A549 treated with AZD9567 at 1 μM for 4 hours (cell line): ENCODE results near the gene ZNF766. TPM values are rescaled to one million over a fixed set of nuclear protein-coding genes. Genes with fewer than 3 reads are reported as not detected.

Source experiments
- total RNA-seq: library from RNA; stranded (reverse); fragments of 200-300 nt; extraction: Qiagen RNA extraction; gene quantifications from 5 replicates; pipeline ENCODE4 v1.2.3, GENCODE V29; 2022; ENCODE audit not compliant: insufficient read depth

The ZNF766 gene
- total RNA-seq = 6.9 to 9.6 TPM (median 8.5 TPM) in 5 replicates

DNA sequence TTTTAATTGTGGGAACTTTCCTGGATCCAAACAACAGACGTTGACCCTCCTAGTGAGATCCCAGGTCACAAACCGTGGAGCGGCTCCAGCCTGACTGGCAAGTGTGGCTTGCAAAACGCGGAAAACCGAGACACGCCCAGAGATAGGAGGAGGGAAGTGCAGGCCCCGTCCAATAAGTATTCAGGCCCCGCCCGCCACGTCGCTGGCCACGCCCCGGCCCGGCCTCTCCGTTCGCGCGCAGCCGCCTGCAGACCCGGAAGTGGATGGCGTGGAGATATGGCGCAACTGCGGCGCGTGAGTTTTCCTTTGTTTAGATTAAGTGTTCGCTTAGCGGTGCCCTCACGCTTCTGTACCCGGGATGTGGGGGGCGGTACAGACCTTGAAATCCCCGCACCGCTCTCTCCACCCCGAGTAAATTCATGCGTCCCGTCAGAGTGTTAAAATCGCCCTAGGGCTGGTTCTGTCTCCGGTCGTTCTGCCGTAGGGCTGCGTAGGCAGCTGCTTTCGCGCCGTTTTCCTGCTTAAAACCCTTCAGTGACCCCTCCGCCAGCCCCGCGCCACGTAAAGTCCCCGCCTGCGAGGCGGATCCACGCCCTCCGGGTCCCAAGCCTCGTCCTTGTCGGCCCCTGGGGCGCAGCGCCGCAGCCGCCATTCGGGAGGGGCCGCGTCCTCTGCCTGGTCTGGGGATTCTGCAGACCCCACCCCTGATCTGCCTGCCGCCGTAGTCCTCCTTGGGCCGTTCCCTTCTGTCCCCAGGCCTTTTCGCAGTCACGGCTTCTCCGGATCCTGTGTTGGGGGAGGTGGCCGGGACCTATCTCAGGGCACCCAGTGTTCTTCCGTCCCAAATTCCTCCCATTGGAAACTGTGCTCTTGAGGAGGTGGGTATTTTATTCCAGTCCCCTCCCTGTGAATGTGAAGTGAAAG is at the start of gene ZNF766:
TSS of gene ZNF766 (plus strand) at position 250 of the 924 bp plus-strand sequence. CDS start at position 277, 27 bp downstream.

GRCh38 chr19:52296773-52297600 is 27.6 kb downstream of the ZNF766 start, which contains the start of gene ZNF480:
ZNF480 (plus strand) TSS chr19:52297169; CDS start chr19:52300413, 3,244 bp downstream.

DNA sequence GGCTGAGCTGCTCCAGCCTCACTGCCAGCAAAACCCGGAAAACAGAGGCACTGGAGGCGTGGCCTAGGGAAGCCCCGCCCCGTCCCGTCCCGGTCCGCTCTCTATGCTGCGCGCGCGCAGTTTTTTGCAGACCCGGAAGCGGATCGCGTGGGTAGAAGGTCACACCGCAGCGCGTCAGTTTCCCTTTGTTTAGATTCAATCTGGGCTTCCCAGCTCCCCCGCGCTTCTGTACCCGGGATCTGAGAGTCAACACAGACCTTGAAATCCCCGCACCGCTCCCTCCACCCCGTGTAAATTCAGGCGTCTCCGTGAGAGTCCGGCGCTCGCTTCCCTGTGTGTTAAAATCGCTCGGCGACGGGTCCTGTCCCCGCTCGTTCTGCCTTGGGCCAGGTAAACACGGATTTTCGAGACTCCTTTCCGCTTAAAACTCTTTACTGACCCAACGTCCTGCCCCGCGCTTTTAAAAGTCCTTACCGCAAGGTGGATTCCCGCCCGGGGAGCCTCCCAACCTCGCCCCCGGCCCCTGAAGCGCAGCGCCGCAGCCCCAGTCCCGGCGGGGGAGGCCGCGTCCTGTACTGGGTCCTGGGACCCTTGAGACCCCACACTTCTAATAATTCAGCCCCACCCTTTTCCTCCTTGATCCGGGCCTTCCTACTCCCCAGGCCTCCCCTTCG is 66.9 kb downstream of the ZNF766 start, which contains the start of gene ZNF610:
TSS of gene ZNF610 (plus strand) at position 127 of the 674 bp plus-strand sequence. CDS start 12,930 bp downstream, outside the sequence.

Other genes starting within 250 kb of the ZNF766 start
- gene ZNF614, start 241.2 kb upstream of the ZNF766 start, total RNA-seq = 2.9 to 4.3 TPM (median 3.4 TPM) in 5 replicates
- gene ZNF432, start 220.7 kb upstream of the ZNF766 start, total RNA-seq = 1.4 to 1.9 TPM (median 1.7 TPM) in 4 of 5 replicates, not detected in the other
- 1.5 to 3.1 TPM (median 1.9 TPM) in 5 replicates for gene ZNF841, start 173.8 kb upstream of the ZNF766 start, total RNA-seq
- 0.52 to 4.3 TPM (median 0.91 TPM) in 5 replicates for gene ZNF616, start 129.6 kb upstream of the ZNF766 start, total RNA-seq
- 0.53 to 1.1 TPM (median 0.69 TPM) in 5 replicates for gene ZNF836, start 98.0 kb upstream of the ZNF766 start, total RNA-seq
- 268 to 309 TPM (median 304 TPM) in 5 replicates for gene PPP2R1A, start 79.5 kb upstream of the ZNF766 start, total RNA-seq
- gene ZNF480, start 27.6 kb downstream of the ZNF766 start, total RNA-seq = 9.9 to 18.1 TPM (median 17.2 TPM) in 5 replicates
- gene ZNF610, start 66.7 kb downstream of the ZNF766 start, total RNA-seq = 0.12 TPM in 1 of 5 replicates, not detected in the others
- 0.53 to 1.2 TPM (median 0.97 TPM) in 4 of 5 replicates, not detected in the other for gene ZNF880, start 100.3 kb downstream of the ZNF766 start, total RNA-seq
- gene ZNF528, start 128.3 kb downstream of the ZNF766 start, total RNA-seq = 0.10 to 0.30 TPM (median 0.26 TPM) in 3 of 5 replicates, not detected in the others
- not detected in 5 replicates for gene ZNF534, start 159.6 kb downstream of the ZNF766 start, total RNA-seq
- not detected in 5 replicates for gene ZNF578, start 184.0 kb downstream of the ZNF766 start, total RNA-seq